Muscle layer of duodenum (tissue), 2 donors: ENCODE data around the gene ABLIM1.

Source experiments
- H3K27ac ChIP-seq: one replicate; pipeline ENCODE4 v1.7.0; 2013; ENCODE audit warnings: mild to moderate bottlenecking, low read length
- H3K27me3 ChIP-seq: one replicate; pipeline ENCODE4 v1.7.0; 2013; ENCODE audit warnings: low read depth, mild to moderate bottlenecking, control low read depth, low read length
- H3K36me3 ChIP-seq, 2 donors: one replicate each; pipeline ENCODE4 v1.7.0; 2013; ENCODE audit warnings: low read length in 2 of 2, control low read depth in 1 of 2, mild to moderate bottlenecking in 1 of 2; ENCODE audit not compliant: insufficient read depth in 2 of 2, control insufficient read depth in 1 of 2
- H3K4me1 ChIP-seq, 2 donors: one replicate each; pipeline ENCODE4 v1.7.0; 2013; ENCODE audit warnings: low read length in 2 of 2, mild to moderate bottlenecking in 2 of 2, control low read depth in 1 of 2, moderate library complexity in 1 of 2; ENCODE audit not compliant: insufficient read depth in 2 of 2, control insufficient read depth in 1 of 2
- H3K4me3 ChIP-seq, 2 donors: one replicate each; pipeline ENCODE4 v1.7.0; 2013; ENCODE audit warnings: low read length in 2 of 2, low read depth in 1 of 2, mild to moderate bottlenecking in 1 of 2
- H3K9me3 ChIP-seq, 2 donors: one replicate each; pipeline ENCODE4 v1.7.0; 2013; ENCODE audit warnings: low read length in 2 of 2, control low read depth in 1 of 2, mild to moderate bottlenecking in 1 of 2; ENCODE audit not compliant: control insufficient read depth in 1 of 2
- donor health status: healthy.

The ABLIM1 gene

DNA sequence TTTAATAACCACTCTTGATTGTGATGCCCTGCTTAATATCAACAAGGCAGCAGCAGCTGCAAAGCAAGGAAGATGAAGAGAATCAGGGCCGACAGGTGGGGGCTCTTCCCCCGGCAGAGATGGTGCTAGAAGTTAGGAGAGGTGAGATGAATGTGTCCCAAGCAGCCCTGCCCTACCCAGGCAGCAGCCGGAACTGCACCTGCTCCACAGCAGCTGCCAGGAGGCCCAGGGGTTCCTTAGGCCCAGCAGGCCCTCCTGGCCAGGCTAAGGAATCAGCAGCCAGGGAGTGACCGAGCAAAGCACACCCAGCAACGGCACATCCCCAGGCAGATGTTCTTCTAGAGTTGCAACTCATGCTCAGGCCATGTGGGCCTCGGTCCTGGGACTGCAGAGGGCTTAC is 271.6 kb downstream of the ABLIM1 start:
- H3K4me1 ChIP-seq, result peaks cover 0 to 25% of the 10 kb centered on the region in 2 donors
- H3K36me3 ChIP-seq, result no peaks in the 10 kb centered on the region
- no peak overlapping the region for H3K27ac ChIP-seq

GRCh38 chr10:114385557-114385956 is 272.5 kb downstream of the ABLIM1 start:
- no peaks in the 10 kb centered on the region for H3K27me3 ChIP-seq
- no peak overlapping the region for H3K4me3 ChIP-seq
- no peak overlapping the region for H3K27ac ChIP-seq
- peaks cover 0 to 25% of the 10 kb centered on the region in 2 donors for H3K4me1 ChIP-seq
- no peaks in the 10 kb centered on the region for H3K36me3 ChIP-seq
- no peaks in the 10 kb centered on the region for H3K9me3 ChIP-seq

More for the DNA sequence above, 271.6 kb downstream of the ABLIM1 start:
- H3K27me3 ChIP-seq, result no peaks in the 10 kb centered on the region
- H3K9me3 ChIP-seq, result no peaks in the 10 kb centered on the region
- H3K4me3 ChIP-seq, result no peak overlapping the region

DNA sequence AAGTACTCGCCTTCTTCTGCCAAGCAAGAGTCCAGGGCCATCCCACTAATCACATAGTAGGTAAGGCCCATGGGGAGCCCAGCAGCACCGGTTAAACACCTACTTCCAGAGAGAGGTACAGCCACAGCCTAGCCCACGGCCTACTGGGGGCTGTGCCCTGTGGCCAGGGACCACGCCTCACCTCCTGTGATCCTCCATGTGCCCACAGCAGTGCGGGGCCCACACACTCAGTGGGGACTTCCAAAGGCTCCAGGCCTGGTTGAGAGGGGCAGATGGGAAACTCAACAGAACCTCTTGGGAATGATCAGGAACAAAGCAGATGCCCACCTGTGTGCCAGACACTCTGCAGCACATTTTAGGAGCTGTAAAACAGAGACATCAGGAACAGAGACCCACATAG is 273.5 kb downstream of the ABLIM1 start:
- Histone ChIP-seq H3K4me3 (no peak overlapping the region), H3K9me3 (no peaks in the 10 kb centered on the region), H3K27me3 (no peaks in the 10 kb centered on the region), H3K36me3 (no peaks in the 10 kb centered on the region), H3K4me1 (peaks cover 0 to 25% of the 10 kb centered on the region in 2 donors), H3K27ac (no peak overlapping the region)

- H3K4me3 ChIP-seq, result no peak overlapping the region
- H3K9me3 ChIP-seq, result no peaks in the 10 kb centered on the region
- H3K4me1 ChIP-seq, result peaks cover 0 to 23% of the 10 kb centered on the region in 2 donors
- H3K27me3 ChIP-seq, result no peaks in the 10 kb centered on the region
- no peaks in the 10 kb centered on the region for H3K36me3 ChIP-seq
- no peak overlapping the region for H3K27ac ChIP-seq
Measured at GRCh38 chr10:114384181-114384580, 273.9 kb downstream of the ABLIM1 start.
